Activated naive CD4-positive, alpha-beta T cell treated with anti-CD3 and anti-CD28 coated beads for 36 hours (primary cell): Measurements from ENCODE around the gene PRKCB. TPM values are rescaled to one million over a fixed set of nuclear protein-coding genes. Genes with fewer than 3 reads are reported as not detected.
A peak's percentile ranks its signal among the peaks of the same experiment; 100 is the strongest.

Experiments
- CTCF ChIA-PET: fragments of 350-600 bp; sonication (Branson Sonifier 250); formaldehyde crosslinking; loops from one replicate; lab custom pipeline; 2021; ENCODE audit warnings: antibody characterized with exemption; lab: Charles Lee
- DNase-seq: peaks from one replicate; pipeline ENCODE4 v3.0.0-alpha.2; 2020
- H3K27ac Mint-ChIP-seq: one replicate; pipeline ENCODE4 v1.8.0; 2021; ENCODE audit warnings: mild to moderate bottlenecking, mixed read lengths
- H3K27me3 Mint-ChIP-seq: one replicate; pipeline ENCODE4 v1.8.0; 2021; ENCODE audit warnings: low read depth, mixed read lengths
- H3K36me3 Mint-ChIP-seq: one replicate; pipeline ENCODE4 v1.8.0; 2021; ENCODE audit warnings: low read depth, mixed read lengths
- H3K4me1 Mint-ChIP-seq: one replicate; pipeline ENCODE4 v1.8.0; 2021; ENCODE audit warnings: low read depth, mixed read lengths
- H3K4me3 Mint-ChIP-seq: one replicate; pipeline ENCODE4 v1.8.0; 2021; ENCODE audit warnings: mild to moderate bottlenecking, moderate library complexity, mixed read lengths
- H3K9me3 Mint-ChIP-seq: one replicate; pipeline ENCODE4 v1.8.0; 2021; ENCODE audit warnings: mixed read lengths
- intact Hi-C: fragments of 100-400 bp; cut with micrococcal nuclease; formaldehyde crosslinking; loops from one replicate; pipeline ENCODE4 v1.15.1; 2023
- total RNA-seq, 2 experiments: library from RNA; stranded (reverse); gene quantifications; one replicate each; pipeline ENCODE4 v1.2.3, GENCODE V29; 2021

PRKCB gene
- total RNA-seq, 2 experiments from 2014 or later: 37.1 to 38.9 TPM

- Mint-ChIP-seq H3K4me3 (no peak overlapping the region), H3K27ac (no peak overlapping the region), H3K27me3 (no peaks in the 10 kb centered on the region), H3K36me3 (peaks cover 8% of the 10 kb centered on the region), H3K4me1 (peaks cover 12% of the 10 kb centered on the region), H3K9me3 (no peaks in the 10 kb centered on the region)
- CTCF ChIA-PET: no interaction called here
- no peak for DNase-seq
- intact Hi-C loops: no loop called here
Observed at GRCh38 chr16:24132797-24133155, 297.0 kb downstream of the PRKCB start.

- H3K27ac Mint-ChIP-seq: no peak overlapping the region
- intact Hi-C loops: loop anchor here (5.0 kb wide), 1 partner anchor 309 kb away; no protein-coding TSS in a partner anchor
- CTCF ChIA-PET: interaction anchor here (0.5 to 1.0 kb wide), 4 partner anchors 11 to 1515 kb away, joined by 3 read pairs; no protein-coding TSS in a partner anchor
- H3K27me3 Mint-ChIP-seq: no peaks in the 10 kb centered on the region
- H3K9me3 Mint-ChIP-seq: no peaks in the 10 kb centered on the region
- peaks cover 33% of the 10 kb centered on the region for H3K4me1 Mint-ChIP-seq
- DNase-seq: no peak
- peaks cover 10% of the 10 kb centered on the region for H3K36me3 Mint-ChIP-seq
- no peak overlapping the region for H3K4me3 Mint-ChIP-seq
Observed at GRCh38 chr16:24135624-24136565, 300.1 kb downstream of the PRKCB start.

- Mint-ChIP-seq H3K27ac (no peak overlapping the region), H3K27me3 (no peaks in the 10 kb centered on the region), H3K4me1 (peaks cover 21% of the 10 kb centered on the region), H3K9me3 (no peaks in the 10 kb centered on the region), H3K4me3 (no peak overlapping the region), H3K36me3 (peaks cover 10% of the 10 kb centered on the region)
- intact Hi-C loops: loop anchor here (5.0 kb wide), 1 partner anchor 311 kb away; no protein-coding TSS in a partner anchor
- DNase-seq: no peak
- CTCF ChIA-PET: no interaction called here
Observed at GRCh38 chr16:24138024-24138423, 302.2 kb downstream of the PRKCB start.

- Mint-ChIP-seq H3K27ac (no peak overlapping the region), H3K9me3 (no peaks in the 10 kb centered on the region), H3K36me3 (peaks cover 6% of the 10 kb centered on the region), H3K27me3 (no peaks in the 10 kb centered on the region), H3K4me3 (no peak overlapping the region), H3K4me1 (peaks cover 21% of the 10 kb centered on the region)
- CTCF ChIA-PET: no interaction called here
- intact Hi-C loops: loop anchor here (5.0 kb wide), 1 partner anchor 311 kb away; no protein-coding TSS in a partner anchor
- no peak for DNase-seq
Observed at GRCh38 chr16:24138575-24138974, 302.8 kb downstream of the PRKCB start.

- H3K4me1 Mint-ChIP-seq: peaks cover 21% of the 10 kb centered on the region
- CTCF ChIA-PET: no interaction called here
- no peaks in the 10 kb centered on the region for H3K27me3 Mint-ChIP-seq
- peaks cover 10% of the 10 kb centered on the region for H3K36me3 Mint-ChIP-seq
- H3K4me3 Mint-ChIP-seq: no peak overlapping the region
- no peak overlapping the region for H3K27ac Mint-ChIP-seq
- intact Hi-C loops: loop anchor here (1.0 to 5.0 kb wide), 3 partner anchors 12 to 312 kb away; no protein-coding TSS in a partner anchor
- DNase-seq: peak; percentile 54
- H3K9me3 Mint-ChIP-seq: no peaks in the 10 kb centered on the region
Observed at GRCh38 chr16:24139282-24139681, 303.5 kb downstream of the PRKCB start.

GRCh38 chr16:24140730-24141129 lies 304.9 kb downstream of the PRKCB start:
- H3K27me3 Mint-ChIP-seq: no peaks in the 10 kb centered on the region
- H3K27ac Mint-ChIP-seq: no peak overlapping the region
- CTCF ChIA-PET: no interaction called here
- intact Hi-C loops: no loop called here
- H3K4me3 Mint-ChIP-seq: no peak overlapping the region
- peaks cover 2% of the 10 kb centered on the region for H3K9me3 Mint-ChIP-seq
- H3K36me3 Mint-ChIP-seq: peaks cover 20% of the 10 kb centered on the region
- peaks cover 21% of the 10 kb centered on the region for H3K4me1 Mint-ChIP-seq
- no peak for DNase-seq

GRCh38 chr16:24141466-24141865 lies 305.7 kb downstream of the PRKCB start:
- no peak for DNase-seq
- CTCF ChIA-PET: no interaction called here
- Mint-ChIP-seq H3K9me3 (peaks cover 2% of the 10 kb centered on the region), H3K36me3 (peaks cover 16% of the 10 kb centered on the region), H3K4me1 (peaks cover 21% of the 10 kb centered on the region), H3K4me3 (no peak overlapping the region), H3K27ac (no peak overlapping the region), H3K27me3 (no peaks in the 10 kb centered on the region)
- intact Hi-C loops: no loop called here

- peaks cover 2% of the 10 kb centered on the region for H3K9me3 Mint-ChIP-seq
- H3K4me3 Mint-ChIP-seq: no peak overlapping the region
- CTCF ChIA-PET: no interaction called here
- no peaks in the 10 kb centered on the region for H3K27me3 Mint-ChIP-seq
- peaks cover 21% of the 10 kb centered on the region for H3K4me1 Mint-ChIP-seq
- intact Hi-C loops: no loop called here
- H3K36me3 Mint-ChIP-seq: peaks cover 16% of the 10 kb centered on the region
- H3K27ac Mint-ChIP-seq: no peak overlapping the region
- DNase-seq: no peak
Observed at GRCh38 chr16:24141917-24142316, 306.1 kb downstream of the PRKCB start.

- no peak for DNase-seq
- peaks cover 18% of the 10 kb centered on the region for H3K4me1 Mint-ChIP-seq
- intact Hi-C loops: no loop called here
- H3K9me3 Mint-ChIP-seq: peaks cover 2% of the 10 kb centered on the region
- CTCF ChIA-PET: no interaction called here
- no peak overlapping the region for H3K4me3 Mint-ChIP-seq
- peaks cover 14% of the 10 kb centered on the region for H3K36me3 Mint-ChIP-seq
- H3K27ac Mint-ChIP-seq: no peak overlapping the region
- no peaks in the 10 kb centered on the region for H3K27me3 Mint-ChIP-seq
Observed at GRCh38 chr16:24145927-24146326, 310.1 kb downstream of the PRKCB start.

- Mint-ChIP-seq H3K27me3 (no peaks in the 10 kb centered on the region), H3K36me3 (peaks cover 14% of the 10 kb centered on the region), H3K4me3 (no peak overlapping the region), H3K4me1 (peaks cover 22% of the 10 kb centered on the region), H3K9me3 (peaks cover 2% of the 10 kb centered on the region), H3K27ac (no peak overlapping the region)
- intact Hi-C loops: no loop called here
- CTCF ChIA-PET: no interaction called here
- no peak for DNase-seq
Observed at GRCh38 chr16:24146518-24146917, 310.7 kb downstream of the PRKCB start.

GRCh38 chr16:24149102-24149501 lies 313.3 kb downstream of the PRKCB start:
- CTCF ChIA-PET: interaction anchor here (1.4 to 1.5 kb wide), 3 partner anchors 78 to 105 kb away, joined by 3 to 4 read pairs (median 4); no protein-coding TSS in a partner anchor
- Mint-ChIP-seq H3K4me1 (peaks cover 36% of the 10 kb centered on the region), H3K9me3 (peaks cover 6% of the 10 kb centered on the region)

GRCh38 chr16:24150282-24150681 lies 314.5 kb downstream of the PRKCB start:
- Mint-ChIP-seq H3K36me3 (peaks cover 19% of the 10 kb centered on the region), H3K9me3 (peaks cover 4% of the 10 kb centered on the region), H3K4me1 (peaks cover 36% of the 10 kb centered on the region), H3K27me3 (no peaks in the 10 kb centered on the region), H3K27ac (no peak overlapping the region), H3K4me3 (no peak overlapping the region)
- no peak for DNase-seq
- CTCF ChIA-PET: interaction anchor here (1.4 to 1.5 kb wide), 2 partner anchors 103 to 104 kb away, joined by 3 to 4 read pairs; no protein-coding TSS in a partner anchor
- intact Hi-C loops: loop anchor here (5.0 kb wide), 1 partner anchor 42 kb away; no protein-coding TSS in a partner anchor

More at GRCh38 chr16:24149102-24149501, 313.3 kb downstream of the PRKCB start:
- intact Hi-C loops: no loop called here
- Mint-ChIP-seq H3K4me3 (no peak overlapping the region), H3K27ac (no peak overlapping the region), H3K27me3 (no peaks in the 10 kb centered on the region), H3K36me3 (peaks cover 18% of the 10 kb centered on the region)
- DNase-seq: no peak
